Measurements from ENCODE around the gene SCO1.
"Not testable (repeated sequence)": the region's sequence is repeated elsewhere in the genome, so short reads cannot be mapped to it uniquely, and the experiment has no call there.

The SCO1 gene

DNA sequence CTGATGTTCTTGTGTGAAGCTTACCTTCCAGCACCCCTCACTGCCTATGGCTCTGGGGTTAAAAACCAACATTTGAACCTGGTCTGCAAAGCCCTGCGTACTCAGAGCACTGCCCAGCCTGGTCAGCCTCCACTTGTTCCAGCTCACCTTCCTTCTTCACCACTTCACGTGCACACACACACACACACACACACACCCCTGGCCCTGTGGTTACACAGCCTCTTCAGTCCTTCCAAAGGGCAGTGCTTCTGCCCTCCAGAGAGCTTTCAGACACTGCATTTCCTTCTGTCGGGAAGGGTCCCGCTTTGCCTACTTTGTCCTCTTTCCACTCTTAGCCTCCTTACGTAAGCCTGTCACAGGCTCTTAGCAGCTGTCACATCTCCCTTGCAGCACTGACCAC lies 42.1 kb upstream of the SCO1 start:
- no peak for DNase-seq (ENCODE audit: low spot score)
- TF ChIP-seq CTCF (IDR thresholded peaks at IDR 0.05; ENCODE audit: extremely low read depth, missing control alignments), result no peak

DNA sequence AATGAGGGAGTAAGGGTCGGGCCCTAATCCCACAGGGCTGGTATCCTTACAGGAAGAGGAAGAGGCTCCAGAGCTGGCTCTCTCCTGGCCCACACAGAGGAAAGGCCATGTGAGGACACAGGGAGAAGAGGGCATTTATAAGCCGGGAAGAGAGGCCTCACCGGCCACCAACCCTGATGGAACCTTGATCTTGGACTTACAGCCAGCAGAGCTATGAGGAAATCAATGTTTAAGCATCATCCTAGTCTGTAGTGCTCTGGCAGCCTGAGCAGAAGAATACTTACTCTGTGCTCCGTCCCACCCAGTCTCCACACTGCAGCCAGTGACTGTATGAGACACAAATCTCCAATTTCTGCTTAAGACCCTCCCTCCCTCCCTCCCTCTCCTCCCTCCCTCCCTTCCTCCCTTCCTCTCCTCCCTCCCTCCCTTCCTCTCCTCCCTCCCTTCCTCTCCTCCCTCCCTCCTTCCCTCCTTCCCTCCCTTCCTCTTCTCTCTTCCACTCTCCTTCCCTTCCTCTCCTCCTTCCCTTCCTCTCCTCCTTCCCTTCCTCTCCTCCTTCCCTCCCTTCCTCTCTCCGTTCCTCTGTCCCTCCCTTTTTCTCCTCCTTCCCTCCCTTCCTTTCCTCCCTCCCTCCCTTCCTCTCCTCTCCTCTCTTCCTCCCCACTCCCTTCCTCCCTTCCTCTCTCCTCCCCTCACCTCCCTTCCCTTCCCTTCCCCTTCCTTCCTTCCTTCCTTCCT lies 41.4 kb upstream of the SCO1 start:
- no peak for DNase-seq (ENCODE audit: low spot score)
- TF ChIP-seq CTCF (IDR thresholded peaks at IDR 0.05; ENCODE audit: extremely low read depth, missing control alignments), result no peak

GRCh38 chr17:10737736-10738135 lies 40.4 kb upstream of the SCO1 start:
- DNase-seq (ENCODE audit: low spot score), result no peak
- TF ChIP-seq CTCF (IDR thresholded peaks at IDR 0.05; ENCODE audit: extremely low read depth, missing control alignments), result no peak

DNA sequence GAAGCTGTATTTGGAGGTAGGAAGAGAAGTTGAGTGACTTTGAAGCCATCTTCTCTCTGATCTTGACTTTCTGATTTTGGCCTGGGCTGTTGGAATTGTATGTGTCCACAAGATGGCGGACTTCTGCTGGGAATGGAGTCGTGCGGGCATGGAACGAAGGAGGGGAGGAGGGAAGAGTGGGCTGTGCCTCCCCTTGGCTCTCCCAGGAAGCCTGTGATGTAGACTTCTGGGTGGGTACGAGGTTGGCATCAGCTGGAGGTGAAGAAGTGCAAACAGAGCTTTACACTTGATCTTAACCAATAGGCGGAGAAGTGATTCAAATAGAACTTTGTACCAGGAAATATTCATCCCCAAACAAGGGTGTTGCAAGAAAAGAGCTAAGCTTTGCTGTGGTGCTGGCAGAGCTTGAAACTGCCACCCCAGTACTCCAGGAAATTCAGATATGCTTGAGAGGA lies 39.9 kb upstream of the SCO1 start:
- TF ChIP-seq CTCF (IDR thresholded peaks at IDR 0.05; ENCODE audit: extremely low read depth, missing control alignments), result peak; percentile 53
- peak; percentile 47 for DNase-seq (ENCODE audit: low spot score)

- no peak for DNase-seq (ENCODE audit: low spot score)
- TF ChIP-seq CTCF (IDR thresholded peaks at IDR 0.05; ENCODE audit: extremely low read depth, missing control alignments), result no peak
Observed at GRCh38 chr17:10735821-10736220, 38.5 kb upstream of the SCO1 start.

DNA sequence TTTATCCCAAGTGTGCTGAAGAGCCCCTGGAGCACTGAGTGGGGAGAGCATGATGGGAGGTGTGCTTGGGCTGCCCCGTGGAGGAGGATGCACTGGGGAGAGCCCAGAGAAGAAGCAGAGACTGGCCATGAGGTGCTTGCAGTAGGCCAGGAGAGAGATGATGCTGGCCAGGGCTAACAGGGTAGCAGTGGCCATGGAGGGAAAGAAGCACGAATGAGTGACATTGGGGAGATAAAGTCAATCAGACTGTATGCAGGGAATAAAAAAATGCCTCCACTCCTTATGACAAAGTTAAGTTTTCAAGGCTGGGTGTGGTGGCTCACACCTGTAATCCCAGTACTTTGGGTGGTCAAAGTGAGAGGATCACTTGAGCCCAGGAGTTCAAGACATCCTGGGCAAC lies 37.9 kb upstream of the SCO1 start:
- no peak for DNase-seq (ENCODE audit: low spot score)
- TF ChIP-seq CTCF (IDR thresholded peaks at IDR 0.05; ENCODE audit: extremely low read depth, missing control alignments), result no peak

- no peak for DNase-seq (ENCODE audit: low spot score)
- TF ChIP-seq CTCF (IDR thresholded peaks at IDR 0.05; ENCODE audit: extremely low read depth, missing control alignments), result no peak
Observed at GRCh38 chr17:10733666-10734065, 36.3 kb upstream of the SCO1 start.

GRCh38 chr17:10732121-10732520 lies 34.8 kb upstream of the SCO1 start:
- not testable (repeated sequence) for DNase-seq (ENCODE audit: low spot score)
